Vagina (tissue), 2 donors: Measurements from ENCODE around the gene ZNF844. TPM values are rescaled to one million over a fixed set of nuclear protein-coding genes. Genes with fewer than 3 reads are reported as not detected.

Source experiments
- DNase-seq, 2 donors: peaks; one replicate each; pipeline ENCODE4 v3.0.0-alpha.2; 2017; ENCODE audit errors: extremely low spot score in 2 of 2
- H3K27ac ChIP-seq: fragments of 200-600 bp; sonication (generic); one replicate; pipeline ENCODE4 v1.5.1; 2019
- H3K27me3 ChIP-seq: fragments of 200-600 bp; sonication (generic); one replicate; pipeline ENCODE4 v1.5.1; 2019
- H3K36me3 ChIP-seq, 2 donors: fragments of 200-600 bp; sonication (generic); one replicate each; pipeline ENCODE4 v1.5.1; 2017 to 2019
- H3K4me1 ChIP-seq: fragments of 200-600 bp; sonication (generic); one replicate; pipeline ENCODE4 v1.5.1; 2019
- H3K4me3 ChIP-seq, 2 donors: fragments of 200-600 bp; sonication (generic); 1 replicate in 1 of 2; 2 replicates in 1 of 2; pipeline ENCODE4 v1.5.1; 2016 to 2019
- H3K9me3 ChIP-seq: fragments of 200-600 bp; sonication (generic); one replicate; pipeline ENCODE4 v1.5.1; 2019
- CTCF ChIP-seq, 3 experiments: fragments of 450-650 bp in 2 of 3; fragments of 200-600 bp in 1 of 3; sonication (generic) in 1 of 3; IDR thresholded peaks; one replicate each; pipeline ENCODE4 v1.5.1; 2017 to 2019; ENCODE audit warnings: antibody characterized with exemption in 3 of 3, mild to moderate bottlenecking in 2 of 3, moderate library complexity in 2 of 3
- POLR2A ChIP-seq, 2 donors: fragments of 450-650 bp; IDR thresholded peaks; one replicate each; pipeline ENCODE4 v1.6.1; 2017; ENCODE audit warnings: antibody characterized with exemption in 2 of 2, mild to moderate bottlenecking in 2 of 2, moderate library complexity in 2 of 2
- POLR2AphosphoS5 ChIP-seq, 2 donors: sonication (generic); formaldehyde crosslinking; IDR thresholded peaks; one replicate each; pipeline ENCODE4 v1.9.0; 2017; ENCODE audit warnings: antibody characterized with exemption in 2 of 2, mild to moderate bottlenecking in 2 of 2, low read depth in 1 of 2; ENCODE audit not compliant: insufficient read depth in 1 of 2
- intact Hi-C: fragments of 100-400 bp; cut with DNase I; formaldehyde crosslinking; loops from one replicate; pipeline ENCODE4 v1.15.1; 2023
- total RNA-seq: library from RNA; depleted of rRNA; stranded (reverse); fragments of >200 nt; gene quantifications from one replicate; pipeline ENCODE4 v1.2.3, GENCODE V29; 2016

The ZNF844 gene
- total RNA-seq, 1 donor from 2014 or later, result 7.4 TPM

GRCh38 chr19:12034620-12035019 lies 29.9 kb upstream of the ZNF844 start:
- no peak for DNase-seq
- H3K9me3 ChIP-seq, result no peaks in the 10 kb centered on the region
- H3K27me3 ChIP-seq, result no peaks in the 10 kb centered on the region
- TF ChIP-seq POLR2AphosphoS5 (IDR thresholded peaks at IDR 0.05; ENCODE audit: insufficient read depth in 1 of 2, low read depth in 1 of 2) (no peak), CTCF (IDR thresholded peaks at IDR 0.05) (no peak), POLR2A (IDR thresholded peaks at IDR 0.05) (no peak)
- H3K27ac ChIP-seq, result peak overlapping the region; percentile 86
- peaks cover 30% of the 10 kb centered on the region for H3K4me1 ChIP-seq
- H3K4me3 ChIP-seq, result peak overlapping the region; percentile 83 to 96
- peaks cover 0 to 3% of the 10 kb centered on the region in 2 donors for H3K36me3 ChIP-seq
- intact Hi-C loops, result no loop called here

- peak; percentile 89 for TF ChIP-seq POLR2AphosphoS5 (IDR thresholded peaks at IDR 0.05; ENCODE audit: insufficient read depth in 1 of 2, low read depth in 1 of 2)
- TF ChIP-seq POLR2A (IDR thresholded peaks at IDR 0.05), result peak in 1 of 2 donors; percentile 29
- no peak for TF ChIP-seq CTCF (IDR thresholded peaks at IDR 0.05)
Observed at GRCh38 chr19:12035220-12036172, 29.0 kb upstream of the ZNF844 start, which contains the start of gene ZNF433. Gene ZNF433 (minus strand): TSS chr19:12035679. CDS start chr19:12035539, 140 bp downstream.

DNA sequence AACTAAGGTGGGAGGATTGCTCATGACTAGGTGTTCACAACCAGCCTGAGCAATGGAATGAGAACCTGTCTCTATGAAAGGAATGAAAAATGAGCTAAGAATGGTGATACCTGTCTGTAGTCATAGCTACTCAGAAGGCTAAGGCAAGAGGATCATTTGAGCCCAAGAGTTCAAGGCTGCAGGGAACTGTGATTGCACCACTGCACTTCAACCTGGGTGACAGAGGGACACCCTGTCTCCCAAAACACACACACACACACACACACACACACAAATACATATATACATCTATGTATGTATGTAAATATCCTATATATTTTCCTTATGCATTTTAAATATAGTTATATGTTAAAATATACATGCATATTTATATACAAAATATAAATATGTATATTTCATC lies 21.6 kb upstream of the ZNF844 start:
- no peak for TF ChIP-seq POLR2A (IDR thresholded peaks at IDR 0.05)
- TF ChIP-seq CTCF (IDR thresholded peaks at IDR 0.05), result no peak
- TF ChIP-seq POLR2AphosphoS5 (IDR thresholded peaks at IDR 0.05; ENCODE audit: insufficient read depth in 1 of 2, low read depth in 1 of 2), result no peak
- intact Hi-C loops, result no loop called here
- no peaks in the 10 kb centered on the region for H3K9me3 ChIP-seq
- H3K4me1 ChIP-seq, result no peaks in the 10 kb centered on the region
- DNase-seq, result no peak
- H3K27ac ChIP-seq, result no peak overlapping the region
- H3K4me3 ChIP-seq, result no peak overlapping the region
- H3K27me3 ChIP-seq, result no peaks in the 10 kb centered on the region
- peaks cover 0 to 6% of the 10 kb centered on the region in 2 donors for H3K36me3 ChIP-seq

More at GRCh38 chr19:12035220-12036172, 29.0 kb upstream of the ZNF844 start, which contains the start of gene ZNF433:
- Histone ChIP-seq H3K4me3 (peak within 1 kb of the TSS; percentile 83 to 96), H3K36me3 (no peaks in the 10 kb centered on the region), H3K27me3 (no peaks in the 10 kb centered on the region), H3K4me1 (peaks cover 30% of the 10 kb centered on the region), H3K27ac (peak within 1 kb of the TSS; percentile 86), H3K9me3 (no peaks in the 10 kb centered on the region)
- peak in 1 of 2 donors; percentile 94 for DNase-seq
- intact Hi-C loops, result no loop called here

- intact Hi-C loops, result no loop called here
- no peak for DNase-seq
- Histone ChIP-seq H3K4me1 (no peaks in the 10 kb centered on the region), H3K27me3 (no peaks in the 10 kb centered on the region), H3K9me3 (no peaks in the 10 kb centered on the region), H3K36me3 (peaks cover 0 to 6% of the 10 kb centered on the region in 2 donors), H3K4me3 (no peak overlapping the region), H3K27ac (no peak overlapping the region)
- no peak for TF ChIP-seq POLR2AphosphoS5 (IDR thresholded peaks at IDR 0.05; ENCODE audit: insufficient read depth in 1 of 2, low read depth in 1 of 2)
- no peak for TF ChIP-seq CTCF (IDR thresholded peaks at IDR 0.05)
- TF ChIP-seq POLR2A (IDR thresholded peaks at IDR 0.05), result no peak
Observed at GRCh38 chr19:12043752-12044422, 20.6 kb upstream of the ZNF844 start.
